MM.1S (cell line): Measurements from ENCODE around the gene LIN9.

Experiments used
- EZH2phosphoT487 ChIP-seq: fragments of 300-600 bp; sonication (generic); IDR thresholded peaks from 2 replicates; pipeline ENCODE4 v1.6.1; 2018; ENCODE audit warnings: antibody characterized with exemption, low read length
- TF ChIP-seq, protein P1 (sequence below): fragments of 300-600 bp; sonication (generic); IDR thresholded peaks from 2 replicates; pipeline ENCODE4 v1.5.1; 2016; ENCODE audit warnings: antibody characterized with exemption, low read length, mixed read lengths

DNA sequence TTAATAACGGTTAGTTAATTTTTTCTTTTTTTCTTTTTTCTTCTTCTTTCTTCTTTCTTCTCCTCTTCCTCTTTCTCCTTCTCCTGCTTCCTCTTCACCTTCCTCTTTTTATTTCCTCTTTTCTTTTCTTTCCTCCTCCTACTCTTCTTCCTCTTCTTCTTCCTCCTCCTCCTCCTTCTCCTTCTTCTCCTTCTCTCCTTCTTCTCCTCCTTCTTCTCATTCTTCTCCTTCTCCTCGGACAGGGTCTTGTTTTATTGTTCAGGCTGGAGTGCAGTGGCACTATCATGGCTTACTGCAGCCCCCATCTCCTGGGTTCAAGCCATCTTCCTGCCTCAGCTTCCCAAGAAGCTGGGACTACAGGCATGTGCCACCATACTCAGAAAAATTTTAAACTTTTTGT lies 109.0 kb downstream of the LIN9 start:
- TF ChIP-seq, protein P1, sequence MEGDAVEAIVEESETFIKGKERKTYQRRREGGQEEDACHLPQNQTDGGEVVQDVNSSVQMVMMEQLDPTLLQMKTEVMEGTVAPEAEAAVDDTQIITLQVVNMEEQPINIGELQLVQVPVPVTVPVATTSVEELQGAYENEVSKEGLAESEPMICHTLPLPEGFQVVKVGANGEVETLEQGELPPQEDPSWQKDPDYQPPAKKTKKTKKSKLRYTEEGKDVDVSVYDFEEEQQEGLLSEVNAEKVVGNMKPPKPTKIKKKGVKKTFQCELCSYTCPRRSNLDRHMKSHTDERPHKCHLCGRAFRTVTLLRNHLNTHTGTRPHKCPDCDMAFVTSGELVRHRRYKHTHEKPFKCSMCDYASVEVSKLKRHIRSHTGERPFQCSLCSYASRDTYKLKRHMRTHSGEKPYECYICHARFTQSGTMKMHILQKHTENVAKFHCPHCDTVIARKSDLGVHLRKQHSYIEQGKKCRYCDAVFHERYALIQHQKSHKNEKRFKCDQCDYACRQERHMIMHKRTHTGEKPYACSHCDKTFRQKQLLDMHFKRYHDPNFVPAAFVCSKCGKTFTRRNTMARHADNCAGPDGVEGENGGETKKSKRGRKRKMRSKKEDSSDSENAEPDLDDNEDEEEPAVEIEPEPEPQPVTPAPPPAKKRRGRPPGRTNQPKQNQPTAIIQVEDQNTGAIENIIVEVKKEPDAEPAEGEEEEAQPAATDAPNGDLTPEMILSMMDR = no peak
- no peak for TF ChIP-seq EZH2phosphoT487
